Smooth muscle cell (in vitro differentiated cells): ENCODE measurements around the gene CDYL. TPM values are rescaled to one million over a fixed set of nuclear protein-coding genes. Genes with fewer than 3 reads are reported as not detected.

Experiments used
- DNase-seq: peaks from one replicate; lab custom pipeline; 2025; ENCODE audit not compliant: unreplicated experiment; lab: John Stamatoyannopoulos, UW
- H2AFZ ChIP-seq: fragments of 200-600 bp; sonication (generic); 2 replicates; pipeline ENCODE4 v1.6.0; 2016; ENCODE audit warnings: antibody characterized with exemption, low read depth, mild to moderate bottlenecking
- H3F3A ChIP-seq: fragments of 200-600 bp; sonication (generic); 2 replicates; pipeline ENCODE4 v1.6.0; 2017; ENCODE audit warnings: antibody characterized with exemption, low read depth
- H3K27ac ChIP-seq: fragments of 200-600 bp; sonication (generic); 2 replicates; pipeline ENCODE4 v1.5.1; 2016; ENCODE audit warnings: low read depth, mild to moderate bottlenecking
- H3K27me3 ChIP-seq: fragments of 200-600 bp; sonication (generic); 2 replicates; pipeline ENCODE4 v1.6.1; 2016; ENCODE audit warnings: low read depth, mild to moderate bottlenecking
- H3K36me3 ChIP-seq: fragments of 200-600 bp; sonication (generic); 2 replicates; pipeline ENCODE4 v1.5.1; 2016; ENCODE audit warnings: low read depth
- H3K4me1 ChIP-seq: fragments of 200-600 bp; sonication (generic); 2 replicates; pipeline ENCODE4 v1.5.1; 2016; ENCODE audit warnings: low read depth
- H3K4me2 ChIP-seq: fragments of 200-600 bp; sonication (generic); 2 replicates; pipeline ENCODE4 v1.6.0; 2016; ENCODE audit warnings: mild to moderate bottlenecking
- H3K4me3 ChIP-seq: fragments of 200-600 bp; sonication (generic); 2 replicates; pipeline ENCODE4 v1.5.1; 2016; ENCODE audit warnings: mild to moderate bottlenecking
- H3K79me2 ChIP-seq: fragments of 200-600 bp; sonication (generic); 2 replicates; pipeline ENCODE4 v1.6.0; 2016; ENCODE audit warnings: low read depth, mild to moderate bottlenecking
- H3K9ac ChIP-seq: fragments of 200-600 bp; sonication (generic); 2 replicates; pipeline ENCODE4 v1.6.0; 2016; ENCODE audit warnings: low read depth
- H3K9me3 ChIP-seq: fragments of 200-600 bp; sonication (generic); replicated peaks from 2 replicates; pipeline ENCODE4 v1.5.1; 2016; ENCODE audit warnings: low read depth
- H4K20me1 ChIP-seq: fragments of 200-600 bp; sonication (generic); 2 replicates; pipeline ENCODE4 v1.6.0; 2016; ENCODE audit warnings: low read depth
- WGBS: methylation state at CpG from one replicate; pipeline ENCODE4 v1.1.7; 2016; ENCODE audit warnings: low lambda C conversion rate; 5-methylcytosine and 5-hydroxymethylcytosine counted together
- polyA plus RNA-seq: library from polyadenylated mRNA; unstranded; fragments of >200 nt; fragmentation: Nextera tagmentation; extraction: Ambion mirVana; gene quantifications from 2 replicates; pipeline ENCODE4 v1.2.1, GENCODE V29; 2016
- total RNA-seq: library from RNA; depleted of rRNA; stranded (reverse); fragments of >200 nt; gene quantifications from 2 replicates; pipeline ENCODE4 v1.2.3, GENCODE V29; 2014
- TF ChIP-seq, protein P1 (sequence below): fragments of 200-600 bp; sonication (generic); IDR thresholded peaks from 2 replicates; pipeline ENCODE4 v1.5.1; 2017; ENCODE audit warnings: borderline replicate concordance, mild to moderate bottlenecking, antibody characterized with exemption; ENCODE audit not compliant: insufficient read depth, poor library complexity, severe bottlenecking

The CDYL gene
- total and polyA plus RNA-seq, 2 experiments from 2014 or later, result 28.7 to 34.5 TPM

GRCh38 chr6:4802312-4802935 lies 26.2 kb downstream of the CDYL start:
- 87% methylated on average over 4 of the region's 4 CpGs for WGBS
- DNase-seq, result no peak
- Histone ChIP-seq H3K9ac (no peak overlapping the region), H2AFZ (no peak overlapping the region), H3K4me3 (no peak overlapping the region), H3K4me2 (no peak overlapping the region), H3K27ac (no peak overlapping the region), H3K36me3 (peaks cover 4% of the 10 kb centered on the region), H3F3A (peaks cover 5% of the 10 kb centered on the region), H3K9me3 (no peaks in the 10 kb centered on the region), H4K20me1 (peaks cover 98% of the 10 kb centered on the region), H3K27me3 (no peaks in the 10 kb centered on the region), H3K79me2 (peaks cover 98% of the 10 kb centered on the region), H3K4me1 (peaks cover 20% of the 10 kb centered on the region)
- TF ChIP-seq, protein P1, sequence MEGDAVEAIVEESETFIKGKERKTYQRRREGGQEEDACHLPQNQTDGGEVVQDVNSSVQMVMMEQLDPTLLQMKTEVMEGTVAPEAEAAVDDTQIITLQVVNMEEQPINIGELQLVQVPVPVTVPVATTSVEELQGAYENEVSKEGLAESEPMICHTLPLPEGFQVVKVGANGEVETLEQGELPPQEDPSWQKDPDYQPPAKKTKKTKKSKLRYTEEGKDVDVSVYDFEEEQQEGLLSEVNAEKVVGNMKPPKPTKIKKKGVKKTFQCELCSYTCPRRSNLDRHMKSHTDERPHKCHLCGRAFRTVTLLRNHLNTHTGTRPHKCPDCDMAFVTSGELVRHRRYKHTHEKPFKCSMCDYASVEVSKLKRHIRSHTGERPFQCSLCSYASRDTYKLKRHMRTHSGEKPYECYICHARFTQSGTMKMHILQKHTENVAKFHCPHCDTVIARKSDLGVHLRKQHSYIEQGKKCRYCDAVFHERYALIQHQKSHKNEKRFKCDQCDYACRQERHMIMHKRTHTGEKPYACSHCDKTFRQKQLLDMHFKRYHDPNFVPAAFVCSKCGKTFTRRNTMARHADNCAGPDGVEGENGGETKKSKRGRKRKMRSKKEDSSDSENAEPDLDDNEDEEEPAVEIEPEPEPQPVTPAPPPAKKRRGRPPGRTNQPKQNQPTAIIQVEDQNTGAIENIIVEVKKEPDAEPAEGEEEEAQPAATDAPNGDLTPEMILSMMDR, result no peak

DNA sequence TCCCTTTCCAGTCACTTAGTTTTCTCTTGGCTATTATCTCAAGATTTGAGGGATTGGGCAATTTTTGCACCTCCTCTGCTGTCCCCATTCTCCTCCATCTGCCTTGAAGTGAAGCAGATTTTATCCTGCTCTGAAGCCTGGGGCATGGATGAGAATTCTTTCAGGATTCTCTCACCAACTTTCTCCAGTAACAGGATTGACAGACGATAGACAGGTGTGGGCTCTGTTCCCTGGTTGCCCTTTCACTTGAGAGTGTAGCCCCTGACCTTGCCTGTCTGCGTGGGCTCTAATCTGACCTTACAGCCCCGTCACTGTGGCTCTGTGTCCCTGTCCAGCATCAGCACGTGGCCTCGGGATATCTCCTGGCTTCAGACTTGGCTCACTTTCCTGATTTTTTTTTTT lies 27.1 kb downstream of the CDYL start:
- H3K36me3 ChIP-seq, result peaks cover 4% of the 10 kb centered on the region
- TF ChIP-seq, protein P1, result no peak
- H3K9ac ChIP-seq, result no peak overlapping the region
- no peaks in the 10 kb centered on the region for H3K27me3 ChIP-seq
- peak overlapping the region; percentile 41 for H3K4me2 ChIP-seq
- WGBS, result 30% methylated on average over 5 of the region's 5 CpGs
- H2AFZ ChIP-seq, result no peak overlapping the region
- H3K27ac ChIP-seq, result peak overlapping the region; percentile 78
- H3K9me3 ChIP-seq, result no peaks in the 10 kb centered on the region
- H3K4me1 ChIP-seq, result peaks cover 20% of the 10 kb centered on the region
- H3K4me3 ChIP-seq, result no peak overlapping the region
- H3F3A ChIP-seq, result peaks cover 5% of the 10 kb centered on the region
- H4K20me1 ChIP-seq, result peaks cover 98% of the 10 kb centered on the region
- no peak for DNase-seq
- H3K79me2 ChIP-seq, result peaks cover 98% of the 10 kb centered on the region

DNA sequence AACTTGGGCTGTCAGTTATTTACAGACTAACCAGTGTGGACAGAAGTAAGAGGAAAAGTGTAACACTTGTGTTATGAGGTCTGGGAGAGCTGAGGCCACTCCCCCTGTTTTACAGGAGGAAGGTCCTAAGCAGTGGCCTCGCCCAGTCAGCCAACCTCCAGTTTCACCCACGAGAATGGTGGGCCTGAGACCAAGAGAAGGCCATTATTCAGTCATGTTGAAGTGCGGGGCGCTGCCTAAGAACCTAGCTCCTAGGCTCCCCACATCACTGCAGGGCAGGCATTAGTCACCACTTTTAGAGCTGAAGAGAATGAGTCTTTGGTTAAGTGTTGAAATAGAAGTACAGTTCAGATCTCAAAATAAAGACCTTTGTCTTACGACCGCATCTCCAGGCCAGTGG lies 27.9 kb downstream of the CDYL start:
- peaks cover 20% of the 10 kb centered on the region for H3K4me1 ChIP-seq
- H3K27me3 ChIP-seq, result no peaks in the 10 kb centered on the region
- H3K27ac ChIP-seq, result peak overlapping the region; percentile 78
- no peak overlapping the region for H3K4me3 ChIP-seq
- H3K9me3 ChIP-seq, result no peaks in the 10 kb centered on the region
- H4K20me1 ChIP-seq, result peaks cover 98% of the 10 kb centered on the region
- peaks cover 5% of the 10 kb centered on the region for H3F3A ChIP-seq
- H3K9ac ChIP-seq, result peak overlapping the region; percentile 8
- H2AFZ ChIP-seq, result no peak overlapping the region
- peaks cover 98% of the 10 kb centered on the region for H3K79me2 ChIP-seq
- TF ChIP-seq, protein P1, result no peak
- WGBS, result 57% methylated on average over 6 of the region's 6 CpGs
- peaks cover 4% of the 10 kb centered on the region for H3K36me3 ChIP-seq
- peak overlapping the region; percentile 41 for H3K4me2 ChIP-seq
- DNase-seq, result no peak
